ENCODE data around the gene BGLAP. TPM values are rescaled to one million over a fixed set of nuclear protein-coding genes. Genes with fewer than 3 reads are reported as not detected.

The BGLAP gene
- total RNA-seq, 1 donor from 2014 or later: 0.66 TPM

GRCh38 chr1:156253634-156254033 lies 11.7 kb downstream of the BGLAP start:
- H3K36me3 ChIP-seq (ENCODE audit: insufficient read depth, low read length): peaks cover 56% of the 10 kb centered on the region
- no peaks in the 10 kb centered on the region for H3K9me3 Mint-ChIP-seq (ENCODE audit: unreplicated experiment)
- H3K27me3 ChIP-seq (ENCODE audit: insufficient read depth, low read length): no peaks in the 10 kb centered on the region
- no peak overlapping the region for H3K4me3 Mint-ChIP-seq (ENCODE audit: unreplicated experiment)
- FAIRE-seq: no peak
- no peak overlapping the region for H3K27ac ChIP-seq (ENCODE audit: low read depth, low read length)
- TF ChIP-seq CTCF (IDR thresholded peaks at IDR 0.05; ENCODE audit: insufficient read depth, low read depth, low read length) (no peak), EZH2 (IDR thresholded peaks at IDR 0.05; ENCODE audit: insufficient read depth, low read length) (no peak)
- H3K36me3 Mint-ChIP-seq (ENCODE audit: low read depth, unreplicated experiment): peaks cover 16% of the 10 kb centered on the region
- H3K4me1 Mint-ChIP-seq (ENCODE audit: low read depth, unreplicated experiment): peaks cover 2% of the 10 kb centered on the region
- H3K9me3 ChIP-seq (ENCODE audit: insufficient read depth, low read depth, low read length): no peaks in the 10 kb centered on the region
- H3K27ac Mint-ChIP-seq (ENCODE audit: unreplicated experiment): no peak overlapping the region
- H3K27me3 Mint-ChIP-seq (ENCODE audit: low read depth, unreplicated experiment): no peaks in the 10 kb centered on the region
- H2AFZ ChIP-seq (ENCODE audit: low read depth, low read length): no peak overlapping the region
- no peak overlapping the region for H3K9ac ChIP-seq (ENCODE audit: low read length)
- no peak overlapping the region for H3K4me3 ChIP-seq (ENCODE audit: insufficient read depth, low read depth, low read length)
- H3K4me2 ChIP-seq (ENCODE audit: low read length): no peak overlapping the region
- no peak for DNase-seq (ENCODE audit: low read depth)
- H3K79me2 ChIP-seq (ENCODE audit: insufficient read depth, low read length): no peaks in the 10 kb centered on the region
- H4K20me1 ChIP-seq (ENCODE audit: insufficient read depth, low read length): peaks cover 50% of the 10 kb centered on the region
- H3K4me1 ChIP-seq (ENCODE audit: insufficient read depth, low read length): no peaks in the 10 kb centered on the region

- no peak overlapping the region for H3K4me3 ChIP-seq (ENCODE audit: insufficient read depth, low read depth, low read length)
- TF ChIP-seq EZH2 (IDR thresholded peaks at IDR 0.05; ENCODE audit: insufficient read depth, low read length): no peak
- no peak for TF ChIP-seq CTCF (IDR thresholded peaks at IDR 0.05; ENCODE audit: insufficient read depth, low read depth, low read length)
- DNase-seq (ENCODE audit: low read depth) (no peak), FAIRE-seq (no peak)
- Mint-ChIP-seq H3K4me3 (ENCODE audit: unreplicated experiment) (no peak overlapping the region), H3K9me3 (ENCODE audit: unreplicated experiment) (no peaks in the 10 kb centered on the region), H3K36me3 (ENCODE audit: low read depth, unreplicated experiment) (peaks cover 25% of the 10 kb centered on the region), H3K27ac (ENCODE audit: unreplicated experiment) (no peak overlapping the region), H3K27me3 (ENCODE audit: low read depth, unreplicated experiment) (no peaks in the 10 kb centered on the region), H3K4me1 (ENCODE audit: low read depth, unreplicated experiment) (peaks cover 2% of the 10 kb centered on the region)
- H3K36me3 ChIP-seq (ENCODE audit: insufficient read depth, low read length): peaks cover 52% of the 10 kb centered on the region
- no peaks in the 10 kb centered on the region for H3K27me3 ChIP-seq (ENCODE audit: insufficient read depth, low read length)
- H4K20me1 ChIP-seq (ENCODE audit: insufficient read depth, low read length): peaks cover 63% of the 10 kb centered on the region
- H3K4me1 ChIP-seq (ENCODE audit: insufficient read depth, low read length): peaks cover 5% of the 10 kb centered on the region
- H3K79me2 ChIP-seq (ENCODE audit: insufficient read depth, low read length): peaks cover 9% of the 10 kb centered on the region
- H3K27ac ChIP-seq (ENCODE audit: low read depth, low read length): no peak overlapping the region
- no peak overlapping the region for H3K9ac ChIP-seq (ENCODE audit: low read length)
- H3K4me2 ChIP-seq (ENCODE audit: low read length): no peak overlapping the region
- H3K9me3 ChIP-seq (ENCODE audit: insufficient read depth, low read depth, low read length): no peaks in the 10 kb centered on the region
- no peak overlapping the region for H2AFZ ChIP-seq (ENCODE audit: low read depth, low read length)
These were observed 15.7 kb downstream of the BGLAP start for GRCh38 chr1:156257711-156258110.

GRCh38 chr1:156258859-156259258 lies 16.9 kb downstream of the BGLAP start:
- FAIRE-seq: no peak
- Mint-ChIP-seq H3K9me3 (ENCODE audit: unreplicated experiment) (no peaks in the 10 kb centered on the region), H3K4me1 (ENCODE audit: low read depth, unreplicated experiment) (peaks cover 4% of the 10 kb centered on the region), H3K4me3 (ENCODE audit: unreplicated experiment) (no peak overlapping the region), H3K27me3 (ENCODE audit: low read depth, unreplicated experiment) (no peaks in the 10 kb centered on the region), H3K36me3 (ENCODE audit: low read depth, unreplicated experiment) (peaks cover 32% of the 10 kb centered on the region), H3K27ac (ENCODE audit: unreplicated experiment) (no peak overlapping the region)
- Histone ChIP-seq H3K27me3 (ENCODE audit: insufficient read depth, low read length) (no peaks in the 10 kb centered on the region), H3K27ac (ENCODE audit: low read depth, low read length) (no peak overlapping the region), H3K4me2 (ENCODE audit: low read length) (no peak overlapping the region), H3K36me3 (ENCODE audit: insufficient read depth, low read length) (peaks cover 48% of the 10 kb centered on the region), H4K20me1 (ENCODE audit: insufficient read depth, low read length) (peaks cover 72% of the 10 kb centered on the region), H2AFZ (ENCODE audit: low read depth, low read length) (no peak overlapping the region), H3K9me3 (ENCODE audit: insufficient read depth, low read depth, low read length) (no peaks in the 10 kb centered on the region), H3K4me1 (ENCODE audit: insufficient read depth, low read length) (peaks cover 15% of the 10 kb centered on the region), H3K9ac (ENCODE audit: low read length) (no peak overlapping the region), H3K79me2 (ENCODE audit: insufficient read depth, low read length) (peaks cover 9% of the 10 kb centered on the region), H3K4me3 (ENCODE audit: insufficient read depth, low read depth, low read length) (no peak overlapping the region)
- DNase-seq (ENCODE audit: low read depth): no peak
- no peak for TF ChIP-seq CTCF (IDR thresholded peaks at IDR 0.05; ENCODE audit: insufficient read depth, low read depth, low read length)
- TF ChIP-seq EZH2 (IDR thresholded peaks at IDR 0.05; ENCODE audit: insufficient read depth, low read length): no peak
